OCI-LY1 (cell line): Measurements from ENCODE around the gene MAP2K1.
"Not testable (repeated sequence)": the region's sequence is repeated elsewhere in the genome, so short reads cannot be mapped to it uniquely, and the experiment has no call there.

Experiments used
- H2AFZ ChIP-seq: fragments of 200-600 bp; sonication (generic), shearing (Covaris generic); 2 replicates; pipeline ENCODE4 v1.6.0; 2014; ENCODE audit warnings: antibody characterized with exemption, mild to moderate bottlenecking, low read length
- H3F3A ChIP-seq: fragments of 200-600 bp; sonication (generic), shearing (Covaris generic); 2 replicates; pipeline ENCODE4 v1.6.0; 2014; ENCODE audit warnings: mild to moderate bottlenecking, antibody characterized with exemption, low read length, moderate library complexity; ENCODE audit not compliant: insufficient read depth
- H3K27ac ChIP-seq: fragments of 200-600 bp; sonication (generic); 2 replicates; pipeline ENCODE4 v1.5.1; 2014; ENCODE audit warnings: low read length, mixed run types, mild to moderate bottlenecking, low read depth; ENCODE audit not compliant: poor library complexity, severe bottlenecking
- H3K27me3 ChIP-seq: fragments of 200-600 bp; sonication (generic); 2 replicates; pipeline ENCODE4 v1.6.0; 2014; ENCODE audit warnings: antibody characterized with exemption, mild to moderate bottlenecking, low read length, moderate library complexity; ENCODE audit not compliant: insufficient read depth
- H3K36me3 ChIP-seq: fragments of 200-600 bp; sonication (generic); 2 replicates; pipeline ENCODE4 v1.6.1; 2014; ENCODE audit warnings: mild to moderate bottlenecking, antibody characterized with exemption, low read length, moderate library complexity, mixed read lengths; ENCODE audit not compliant: insufficient read depth
- H3K4me1 ChIP-seq: fragments of 200-600 bp; sonication (generic); 2 replicates; pipeline ENCODE4 v1.5.1; 2014; ENCODE audit warnings: mild to moderate bottlenecking, low read length, moderate library complexity; ENCODE audit not compliant: insufficient read depth, severe bottlenecking
- H3K4me2 ChIP-seq: fragments of 200-600 bp; sonication (generic), shearing (Covaris generic); 2 replicates; pipeline ENCODE4 v1.6.1; 2014; ENCODE audit warnings: low read length
- H3K4me3 ChIP-seq: fragments of 200-600 bp; sonication (generic); 2 replicates; pipeline ENCODE4 v1.5.1; 2014; ENCODE audit warnings: low read length, low read depth, mild to moderate bottlenecking, mixed read lengths; ENCODE audit not compliant: poor library complexity, severe bottlenecking
- H3K79me2 ChIP-seq: fragments of 200-600 bp; shearing (Covaris generic); 2 replicates; pipeline ENCODE4 v1.6.1; 2016; ENCODE audit warnings: mixed run types, low read length, mixed read lengths; ENCODE audit not compliant: insufficient read depth
- H3K9ac ChIP-seq: fragments of 200-600 bp; sonication (generic), shearing (Covaris generic); 2 replicates; pipeline ENCODE4 v1.6.1; 2014; ENCODE audit warnings: mild to moderate bottlenecking, low read length, mixed read lengths
- H3K9me2 ChIP-seq: fragments of 200-600 bp; sonication (generic), shearing (Covaris generic); 2 replicates; pipeline ENCODE4 v1.6.1; 2014; ENCODE audit warnings: low read depth, mild to moderate bottlenecking, low read length, mixed read lengths
- H3K9me3 ChIP-seq: fragments of 200-600 bp; shearing (Covaris generic); 2 replicates; pipeline ENCODE4 v1.6.1; 2014; ENCODE audit warnings: low read length, mixed read lengths
- H4K20me1 ChIP-seq: fragments of 200-600 bp; sonication (generic), shearing (Covaris generic); 2 replicates; pipeline ENCODE4 v1.6.0; 2016; ENCODE audit warnings: mild to moderate bottlenecking, low read length; ENCODE audit not compliant: insufficient read depth
- CTCF ChIP-seq: fragments of 200-600 bp; sonication (generic), shearing (Covaris generic); IDR thresholded peaks from 2 replicates; pipeline ENCODE4 v1.5.1; 2017; ENCODE audit warnings: mild to moderate bottlenecking, antibody characterized with exemption, low read length, moderate library complexity, mixed read lengths
- EZH2 ChIP-seq: fragments of 200-600 bp; sonication (generic), shearing (Covaris generic); IDR thresholded peaks from 2 replicates; pipeline ENCODE4 v1.8.0; 2017; ENCODE audit warnings: borderline replicate concordance, mixed run types, mild to moderate bottlenecking, antibody characterized with exemption, low read length, moderate library complexity, mixed read lengths

Gene MAP2K1

GRCh38 chr15:66459818-66460615 lies 73.3 kb downstream of the MAP2K1 start:
- H3K79me2 ChIP-seq: no peaks in the 10 kb centered on the region
- H3K27me3 ChIP-seq: no peaks in the 10 kb centered on the region
- peaks cover 21% of the 10 kb centered on the region for H3K36me3 ChIP-seq
- peaks cover 24% of the 10 kb centered on the region for H3K4me1 ChIP-seq
- no peaks in the 10 kb centered on the region for H3K9me2 ChIP-seq
- no peak overlapping the region for H2AFZ ChIP-seq
- TF ChIP-seq CTCF (no peak), EZH2 (no peak)
- no peak overlapping the region for H3K4me2 ChIP-seq
- H3K27ac ChIP-seq: peak overlapping the region; percentile 7
- H3F3A ChIP-seq: no peaks in the 10 kb centered on the region
- H3K9me3 ChIP-seq: no peaks in the 10 kb centered on the region
- no peak overlapping the region for H3K9ac ChIP-seq
- H3K4me3 ChIP-seq: no peak overlapping the region
- H4K20me1 ChIP-seq: no peaks in the 10 kb centered on the region

GRCh38 chr15:66461294-66461693 lies 74.6 kb downstream of the MAP2K1 start:
- not testable (repeated sequence) for H3K4me2 ChIP-seq, H3K9ac ChIP-seq, H3K9me2 ChIP-seq, H3K9me3 ChIP-seq, H3K27me3 ChIP-seq, H3K27ac ChIP-seq, H2AFZ ChIP-seq, H4K20me1 ChIP-seq, H3F3A ChIP-seq, H3K4me3 ChIP-seq, H3K79me2 ChIP-seq
- Histone ChIP-seq H3K36me3 (peaks cover 10% of the 10 kb centered on the region), H3K4me1 (peaks cover 22% of the 10 kb centered on the region)

- Histone ChIP-seq H3K4me1 (peaks cover 16% of the 10 kb centered on the region), H3K27ac (no peak overlapping the region), H3K4me3 (no peak overlapping the region), H3K36me3 (peaks cover 8% of the 10 kb centered on the region), H3K4me2 (no peak overlapping the region), H3K79me2 (no peaks in the 10 kb centered on the region), H3K27me3 (no peaks in the 10 kb centered on the region), H3K9me2 (no peaks in the 10 kb centered on the region), H3K9me3 (no peaks in the 10 kb centered on the region), H4K20me1 (no peaks in the 10 kb centered on the region), H3F3A (no peaks in the 10 kb centered on the region), H2AFZ (no peak overlapping the region), H3K9ac (no peak overlapping the region)
- TF ChIP-seq EZH2 (no peak), CTCF (no peak)
Measured at GRCh38 chr15:66461917-66462316, 75.2 kb downstream of the MAP2K1 start.

- Histone ChIP-seq H4K20me1 (no peaks in the 10 kb centered on the region), H3K9ac (no peak overlapping the region), H3K27me3 (no peaks in the 10 kb centered on the region), H3K79me2 (no peaks in the 10 kb centered on the region), H3K9me3 (no peaks in the 10 kb centered on the region), H3K9me2 (no peaks in the 10 kb centered on the region), H3K36me3 (peaks cover 8% of the 10 kb centered on the region), H3K27ac (no peak overlapping the region), H3F3A (no peaks in the 10 kb centered on the region), H2AFZ (no peak overlapping the region), H3K4me2 (no peak overlapping the region), H3K4me3 (no peak overlapping the region), H3K4me1 (peaks cover 9% of the 10 kb centered on the region)
- TF ChIP-seq EZH2 (no peak), CTCF (no peak)
Measured at GRCh38 chr15:66462627-66463026, 75.9 kb downstream of the MAP2K1 start.

GRCh38 chr15:66465294-66465693 lies 78.6 kb downstream of the MAP2K1 start:
- not testable (repeated sequence) for H3K4me1 ChIP-seq, H3K27ac ChIP-seq, H3K9me3 ChIP-seq

More at GRCh38 chr15:66465294-66465693, 78.6 kb downstream of the MAP2K1 start:
- not testable (repeated sequence) for H3F3A ChIP-seq, H2AFZ ChIP-seq, H3K4me3 ChIP-seq, H4K20me1 ChIP-seq, H3K27me3 ChIP-seq, H3K4me2 ChIP-seq, H3K9me2 ChIP-seq, H3K79me2 ChIP-seq, H3K9ac ChIP-seq
- peaks cover 10% of the 10 kb centered on the region for H3K36me3 ChIP-seq
